SK-N-SH treated with all-trans-retinoic acid at 6 μM for 48 hours (cell line): ENCODE measurements around the gene AVEN.

ENCODE experiments used
- CREB5 ChIP-seq: fragments of 250-450 bp; sonication (Bioruptor Pico); IDR thresholded peaks from 2 replicates; pipeline ENCODE4 v1.5.1; 2020; ENCODE audit warnings: low read depth, mild to moderate bottlenecking, moderate library complexity
- GLIS3 ChIP-seq: fragments of 250-450 bp; sonication (Bioruptor Pico); IDR thresholded peaks from 2 replicates; pipeline ENCODE4 v1.5.0; 2020; ENCODE audit warnings: mild to moderate bottlenecking, moderate library complexity
- ISL1 ChIP-seq: fragments of 250-450 bp; sonication (Bioruptor Pico); IDR thresholded peaks from 2 replicates; pipeline ENCODE4 v2.1.2; 2022; ENCODE audit warnings: mild to moderate bottlenecking, moderate library complexity
- PATZ1 ChIP-seq: fragments of 250-450 bp; sonication (Bioruptor Pico); IDR thresholded peaks from 2 replicates; pipeline ENCODE4 v1.8.0; 2020; ENCODE audit warnings: mild to moderate bottlenecking, moderate library complexity, borderline replicate concordance
- POU6F1 ChIP-seq: fragments of 250-450 bp; sonication (Bioruptor Pico); IDR thresholded peaks from 2 replicates; pipeline ENCODE4 v1.8.0; 2021; ENCODE audit warnings: low read depth, mild to moderate bottlenecking, moderate library complexity, borderline replicate concordance
- PPARA ChIP-seq: fragments of 250-450 bp; sonication (Bioruptor Pico); IDR thresholded peaks from 2 replicates; pipeline ENCODE4 v1.5.0; 2020; ENCODE audit warnings: mild to moderate bottlenecking, borderline replicate concordance
- RARB ChIP-seq: fragments of 250-450 bp; sonication (Bioruptor Pico); IDR thresholded peaks from 2 replicates; pipeline ENCODE4 v1.8.0; 2021; ENCODE audit warnings: mild to moderate bottlenecking, moderate library complexity
- SNAI2 ChIP-seq: fragments of 250-450 bp; sonication (Bioruptor Pico); IDR thresholded peaks from 2 replicates; pipeline ENCODE4 v1.5.0; 2020; ENCODE audit warnings: mild to moderate bottlenecking, moderate library complexity
- TSHZ2 ChIP-seq: fragments of 250-450 bp; sonication (Bioruptor Pico); IDR thresholded peaks from 2 replicates; pipeline ENCODE4 v1.5.0; 2020; ENCODE audit warnings: mild to moderate bottlenecking, moderate library complexity
- ZFP3 ChIP-seq: fragments of 250-450 bp; sonication (Bioruptor Pico); IDR thresholded peaks from 2 replicates; pipeline ENCODE4 v1.5.0; 2020; ENCODE audit warnings: mild to moderate bottlenecking, moderate library complexity

- no peak for TF ChIP-seq TSHZ2
- no peak for TF ChIP-seq POU6F1
- no peak for TF ChIP-seq SNAI2
- TF ChIP-seq PPARA = no peak
- TF ChIP-seq RARB (CRISPR knock-in tag) = no peak
- TF ChIP-seq ZFP3 (CRISPR knock-in tag) = no peak
- no peak for TF ChIP-seq CREB5 (CRISPR knock-in tag)
- no peak for TF ChIP-seq PATZ1 (CRISPR knock-in tag)
- TF ChIP-seq GLIS3 (CRISPR knock-in tag) = no peak
- no peak for TF ChIP-seq ISL1 (CRISPR knock-in tag)
Measured at GRCh38 chr15:33851079-33851478, 187.9 kb downstream of the AVEN start.
